ACC112 (cell line): ENCODE results near the gene TNK1.
A peak's percentile ranks its signal among the peaks of the same experiment; 100 is the strongest.
"Not testable (repeated sequence)": the region's sequence is repeated elsewhere in the genome, so short reads cannot be mapped to it uniquely, and the experiment has no call there.

Experiments used
- H2AFZ ChIP-seq: fragments of 200-600 bp; sonication (generic); one replicate; pipeline ENCODE4 v1.6.0; 2017; ENCODE audit warnings: antibody characterized with exemption, low read length; ENCODE audit not compliant: unreplicated experiment
- H3K27ac ChIP-seq: fragments of 200-600 bp; sonication (generic); 2 replicates; pipeline ENCODE4 v1.5.1; 2014; ENCODE audit warnings: low read depth, mild to moderate bottlenecking, antibody characterized with exemption, low read length, moderate library complexity
- H3K27me3 ChIP-seq: fragments of 200-600 bp; sonication (generic); 2 replicates; pipeline ENCODE4 v1.6.1; 2014; ENCODE audit warnings: mild to moderate bottlenecking, antibody characterized with exemption, low read length, moderate library complexity, mixed read lengths; ENCODE audit not compliant: insufficient read depth
- H3K36me3 ChIP-seq: fragments of 200-600 bp; sonication (generic); 2 replicates; pipeline ENCODE4 v1.6.1; 2016; ENCODE audit warnings: mild to moderate bottlenecking, antibody characterized with exemption, low read length, moderate library complexity, mixed read lengths; ENCODE audit not compliant: insufficient read depth
- H3K4me1 ChIP-seq: fragments of 200-600 bp; sonication (generic); one replicate; pipeline ENCODE4 v1.6.1; 2016; ENCODE audit warnings: low read length, mixed read lengths; ENCODE audit not compliant: insufficient read depth, unreplicated experiment, control insufficient read depth
- H3K4me3 ChIP-seq: fragments of 200-600 bp; sonication (generic); 2 replicates; pipeline ENCODE4 v1.5.1; 2014; ENCODE audit warnings: mild to moderate bottlenecking, low read depth, low read length
- H3K79me2 ChIP-seq: fragments of 200-600 bp; sonication (generic); one replicate; pipeline ENCODE4 v1.6.0; 2016; ENCODE audit warnings: low read length; ENCODE audit not compliant: control insufficient read depth, unreplicated experiment, insufficient read depth

Gene TNK1

DNA sequence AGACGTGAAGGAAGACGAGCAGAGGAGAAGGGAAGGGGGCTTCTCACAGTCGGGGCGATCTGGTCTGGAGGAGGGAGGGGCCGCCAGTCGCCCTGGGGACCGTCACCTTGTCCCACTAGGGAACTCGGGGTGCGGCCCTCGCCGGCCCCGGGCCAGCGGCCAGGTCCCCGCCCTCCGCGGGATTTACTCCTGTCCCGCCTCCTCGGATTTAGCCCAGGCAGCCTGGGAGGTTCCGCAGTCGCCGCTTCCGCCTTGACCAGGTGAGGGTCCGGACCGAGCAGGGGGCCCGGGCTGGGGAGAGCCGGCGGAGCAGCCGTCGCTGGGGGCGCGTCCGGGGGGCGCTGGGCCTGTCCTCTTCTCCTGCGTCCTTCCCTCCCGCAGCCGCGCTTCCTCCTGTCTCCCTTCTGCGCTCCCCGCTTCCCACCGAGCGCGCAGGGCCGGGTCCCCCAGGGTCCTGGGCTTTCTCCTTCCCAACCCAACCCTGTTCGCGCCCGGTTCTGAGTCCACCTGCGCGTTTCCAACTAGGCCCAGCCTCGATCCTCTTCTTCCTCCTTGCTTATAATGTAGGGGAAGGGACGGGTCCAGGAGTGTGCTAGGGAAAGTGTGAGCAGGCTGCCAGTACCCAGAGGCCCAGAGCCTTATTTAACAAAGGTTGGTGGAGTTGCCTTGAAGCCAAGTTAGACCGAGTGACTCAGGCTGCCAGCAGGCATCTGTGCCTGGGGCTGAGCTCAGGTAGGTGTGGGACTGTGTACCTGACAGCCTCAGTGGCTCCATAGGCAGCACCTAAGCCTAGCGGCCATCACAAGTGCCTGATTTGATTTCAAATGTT lies at the start of gene TNK1:
TSS of gene TNK1 (plus strand) at position 235 of the 829 bp plus-strand sequence. CDS start 1,838 bp downstream, outside the sequence.
- peaks cover 27% of the 10 kb centered on the region for H3K27me3 ChIP-seq
- no peak within 1 kb of the TSS for H2AFZ ChIP-seq
- H3K36me3 ChIP-seq, result no peaks in the 10 kb centered on the region
- H3K4me3 ChIP-seq, result peak within 1 kb of the TSS; percentile 66
- no peaks in the 10 kb centered on the region for H3K4me1 ChIP-seq
- no peak within 1 kb of the TSS for H3K27ac ChIP-seq
- no peaks in the 10 kb centered on the region for H3K79me2 ChIP-seq

DNA sequence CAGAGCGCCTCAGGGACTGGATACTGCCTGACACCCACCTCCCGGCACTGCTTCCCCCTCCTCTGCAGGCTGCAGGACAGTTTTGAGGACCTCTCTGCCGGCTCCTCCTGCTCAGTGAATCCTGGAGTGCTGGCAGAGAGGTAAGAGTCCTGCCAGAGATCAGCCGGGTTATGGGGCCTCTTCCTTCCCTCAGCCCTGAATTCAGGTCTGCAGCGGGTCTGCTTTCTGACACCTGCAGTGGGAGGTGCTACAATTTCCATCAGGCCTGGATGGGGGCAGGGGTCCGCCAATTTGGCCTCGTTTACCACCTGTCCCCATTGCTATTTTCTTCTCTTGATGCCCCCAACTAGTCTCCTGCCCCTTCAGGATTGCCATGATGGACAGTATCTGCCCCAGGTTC lies 48.8 kb upstream of the TNK1 start:
- H3K4me3 ChIP-seq, result no peak overlapping the region
- peaks cover 16% of the 10 kb centered on the region for H3K4me1 ChIP-seq
- no peaks in the 10 kb centered on the region for H3K36me3 ChIP-seq
- no peak overlapping the region for H3K27ac ChIP-seq
- peaks cover 15% of the 10 kb centered on the region for H3K79me2 ChIP-seq
- no peaks in the 10 kb centered on the region for H3K27me3 ChIP-seq
- H2AFZ ChIP-seq, result no peak overlapping the region

DNA sequence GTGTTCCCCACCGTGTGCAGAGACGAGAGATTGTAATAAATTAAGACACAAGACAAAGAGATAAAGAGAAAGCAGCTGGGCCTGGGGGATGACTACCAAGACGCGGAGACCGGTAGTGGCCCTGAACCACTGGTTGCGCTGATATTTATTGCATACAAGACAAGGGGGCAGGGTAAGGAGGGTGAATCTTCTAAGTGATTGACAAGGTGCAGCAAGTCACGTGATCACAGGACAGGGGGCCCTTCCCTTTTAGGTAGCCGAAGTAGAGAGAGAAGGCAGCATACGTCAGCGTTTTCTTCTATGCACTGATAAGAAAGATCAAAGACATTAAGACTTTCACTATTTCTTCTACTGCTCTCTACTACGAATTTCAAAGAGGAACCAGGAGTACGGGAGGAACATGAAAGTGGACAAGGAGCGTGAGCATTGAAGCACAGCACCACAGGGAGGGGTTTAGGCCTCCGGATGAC lies 48.3 kb upstream of the TNK1 start:
- not testable (repeated sequence) for H3K4me3 ChIP-seq, H2AFZ ChIP-seq, H3K27me3 ChIP-seq, H3K27ac ChIP-seq, H3K36me3 ChIP-seq
- Histone ChIP-seq H3K4me1 (peaks cover 14% of the 10 kb centered on the region), H3K79me2 (peaks cover 11% of the 10 kb centered on the region)

DNA sequence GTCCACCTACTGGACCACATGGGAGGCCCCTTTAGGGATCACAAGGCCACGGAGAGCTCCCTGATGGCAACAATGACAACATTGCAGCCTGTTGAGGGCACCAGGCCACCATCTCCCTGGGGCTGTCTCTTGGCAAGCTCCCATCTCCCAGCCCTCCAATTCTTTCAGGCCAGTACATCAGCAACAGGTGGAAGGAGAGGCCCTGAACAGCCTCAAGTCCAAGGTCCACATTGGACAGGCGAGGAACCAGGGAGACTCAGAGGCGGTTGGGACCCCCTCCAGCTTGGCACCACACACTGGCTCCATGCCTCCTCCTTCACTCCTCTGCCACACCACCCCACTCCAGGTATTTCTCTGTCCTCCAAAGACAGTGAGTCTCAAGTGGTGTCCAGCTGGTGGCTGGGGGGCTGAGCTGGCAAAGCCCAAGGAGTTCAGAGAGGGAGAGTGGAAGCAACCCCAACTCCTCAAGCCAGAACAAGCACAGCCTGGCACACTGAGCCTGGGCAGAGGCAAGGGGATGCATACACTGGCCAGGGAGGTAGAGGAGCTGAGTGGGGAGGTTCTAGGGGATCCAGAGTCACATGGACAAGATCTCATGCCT lies 45.9 kb upstream of the TNK1 start:
- H3K79me2 ChIP-seq, result no peaks in the 10 kb centered on the region
- no peak overlapping the region for H3K4me3 ChIP-seq
- H3K27ac ChIP-seq, result no peak overlapping the region
- H3K36me3 ChIP-seq, result no peaks in the 10 kb centered on the region
- peaks cover 5% of the 10 kb centered on the region for H3K4me1 ChIP-seq
- no peak overlapping the region for H2AFZ ChIP-seq
- no peaks in the 10 kb centered on the region for H3K27me3 ChIP-seq

DNA sequence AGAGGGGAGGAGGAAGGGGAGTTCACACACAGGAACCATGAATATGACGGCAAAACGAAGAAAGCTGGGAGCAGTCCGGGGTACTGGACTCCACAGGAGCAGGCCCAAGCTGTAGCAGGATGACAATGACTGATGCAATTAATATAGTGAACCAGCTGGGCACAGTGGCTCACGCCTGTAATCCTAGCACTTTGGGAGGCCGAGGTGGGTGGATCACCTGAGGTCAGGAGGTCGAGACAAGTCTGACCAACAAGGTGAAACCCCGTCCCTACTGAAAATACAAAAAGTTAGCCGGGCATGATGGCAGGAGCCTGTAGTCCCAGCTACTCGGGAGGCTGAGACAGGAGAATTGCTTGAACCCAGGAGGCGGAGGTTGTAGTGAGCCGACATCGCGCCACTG lies 45.1 kb upstream of the TNK1 start:
- H3K4me3 ChIP-seq, H3K27ac ChIP-seq, H3K27me3 ChIP-seq, H3K4me1 ChIP-seq, H2AFZ ChIP-seq, H3K79me2 ChIP-seq, H3K36me3 ChIP-seq: not testable (repeated sequence)

DNA sequence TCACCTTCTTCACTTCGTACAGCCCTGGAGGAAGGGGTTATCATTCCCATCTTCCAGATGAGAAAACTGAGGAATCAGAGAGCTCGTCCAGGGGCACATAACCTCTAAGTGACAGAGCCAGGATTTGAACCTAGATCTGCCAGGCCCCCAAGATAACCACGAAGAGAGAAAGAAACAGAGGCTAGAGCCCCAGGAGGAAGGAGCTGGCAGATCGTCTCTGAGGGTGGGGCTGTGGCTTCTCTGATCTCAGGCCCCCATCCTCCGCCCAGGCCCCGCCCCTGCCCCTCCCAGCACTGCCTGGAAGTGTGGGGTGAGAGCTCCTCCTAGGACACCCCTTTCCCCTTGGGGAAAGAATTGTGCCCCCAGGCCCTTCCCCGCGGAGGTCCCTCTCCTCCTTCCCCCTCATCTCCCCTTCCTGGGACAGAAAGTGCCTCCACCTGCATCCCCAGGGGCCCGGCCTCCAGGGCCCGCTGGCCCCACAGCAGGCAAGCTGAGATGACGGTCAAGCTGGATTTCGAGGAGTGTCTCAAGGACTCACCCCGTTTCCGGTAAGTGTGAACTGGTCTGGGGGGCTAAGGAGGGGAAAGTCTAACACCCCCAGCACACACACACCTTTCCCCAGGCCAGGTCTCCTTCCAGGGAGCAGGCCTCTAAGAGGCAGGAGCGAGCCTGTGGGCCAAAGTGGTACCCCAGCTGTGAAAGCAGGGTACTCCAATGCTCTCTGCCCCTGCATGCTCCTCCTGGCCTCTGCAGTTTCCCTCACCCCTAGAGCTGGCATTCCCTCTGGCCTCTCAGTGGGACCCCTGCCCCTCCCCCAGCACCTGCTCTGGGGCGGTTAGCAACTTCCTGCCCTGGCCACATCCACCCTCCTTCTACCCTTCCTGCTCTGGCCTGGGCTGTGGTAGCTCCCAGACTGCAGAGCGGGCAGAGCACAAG lies 44.4 kb upstream of the TNK1 start, which contains the start of gene ACAP1:
TSS of gene ACAP1 (plus strand) at position 290 of the 936 bp plus-strand sequence. CDS start at position 496, 206 bp downstream.
- Histone ChIP-seq H3K27me3 (no peaks in the 10 kb centered on the region), H2AFZ (no peak within 1 kb of the TSS), H3K27ac (no peak within 1 kb of the TSS), H3K79me2 (no peaks in the 10 kb centered on the region), H3K4me1 (no peaks in the 10 kb centered on the region), H3K4me3 (no peak within 1 kb of the TSS), H3K36me3 (no peaks in the 10 kb centered on the region)

DNA sequence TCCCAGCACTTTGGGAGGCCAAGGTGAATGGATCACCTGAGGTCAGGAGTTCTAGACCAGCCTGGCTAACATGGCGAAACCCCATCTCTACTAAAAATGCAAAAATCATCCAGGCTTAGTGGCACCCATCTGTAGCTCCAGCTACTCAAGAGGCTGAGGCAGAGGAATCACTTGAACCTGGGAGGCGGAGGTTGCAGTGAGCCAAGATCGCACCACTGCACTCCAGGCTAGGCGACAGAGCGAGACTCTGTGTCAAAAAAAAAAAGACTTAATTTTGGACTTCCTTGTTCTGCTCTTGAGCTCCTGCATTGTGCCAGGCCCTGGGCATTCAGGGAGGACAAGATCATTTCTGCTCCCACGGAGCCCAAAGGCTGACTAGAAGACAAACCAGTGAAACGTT lies 43.3 kb upstream of the TNK1 start:
- not testable (repeated sequence) for H3K36me3 ChIP-seq, H3K4me1 ChIP-seq, H3K27me3 ChIP-seq, H3K79me2 ChIP-seq, H3K4me3 ChIP-seq, H2AFZ ChIP-seq, H3K27ac ChIP-seq

DNA sequence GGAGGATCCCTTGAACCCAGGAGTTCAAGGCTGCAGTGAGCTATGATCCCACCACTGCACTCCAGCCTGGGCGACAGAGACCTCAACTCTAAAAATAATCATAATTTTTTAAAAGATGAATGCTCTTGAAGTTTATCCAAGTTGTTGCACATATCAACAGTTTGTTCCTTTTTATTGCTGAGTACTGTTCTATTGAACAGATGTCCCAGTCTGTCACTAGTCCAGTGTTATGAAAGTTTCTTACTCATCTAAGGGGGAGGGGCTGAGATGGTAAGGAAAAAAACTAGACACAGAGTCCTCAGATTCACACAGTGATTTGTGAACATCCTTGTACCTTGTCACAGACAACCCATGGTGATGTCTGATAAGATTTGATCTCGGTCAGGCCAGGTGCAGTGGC lies 40.7 kb upstream of the TNK1 start:
- Histone ChIP-seq H3K4me3 (no peak overlapping the region), H3K27me3 (peaks cover 10% of the 10 kb centered on the region; the same call in 1 of the 2 replicates), H3K79me2 (no peaks in the 10 kb centered on the region), H3K4me1 (no peaks in the 10 kb centered on the region), H2AFZ (no peak overlapping the region), H3K36me3 (no peaks in the 10 kb centered on the region), H3K27ac (no peak overlapping the region)

DNA sequence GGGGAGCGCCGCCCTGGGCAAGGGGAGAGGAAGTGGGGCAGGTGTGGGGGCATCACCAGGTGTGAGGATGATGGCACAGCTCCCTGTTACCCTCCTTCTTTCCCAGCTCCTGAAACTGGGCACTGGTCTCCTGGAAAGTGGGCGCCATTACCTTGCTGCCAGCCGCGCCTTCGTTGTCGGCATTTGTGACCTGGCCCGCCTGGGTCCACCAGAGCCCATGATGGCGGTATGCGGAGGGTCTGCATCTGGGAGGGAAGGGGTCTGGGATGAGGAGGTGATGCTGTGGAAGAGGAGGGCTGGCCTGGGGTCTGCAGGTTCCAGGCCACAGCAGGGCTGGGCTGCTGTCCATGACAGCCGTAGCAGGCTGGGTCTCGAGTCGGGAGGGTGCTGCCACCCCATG lies 39.0 kb upstream of the TNK1 start:
- H3K36me3 ChIP-seq, result no peaks in the 10 kb centered on the region
- H3K27ac ChIP-seq, result no peak overlapping the region
- H2AFZ ChIP-seq, result no peak overlapping the region
- no peaks in the 10 kb centered on the region for H3K79me2 ChIP-seq
- H3K4me1 ChIP-seq, result no peaks in the 10 kb centered on the region
- H3K4me3 ChIP-seq, result no peak overlapping the region
- peaks cover 10% of the 10 kb centered on the region; the same call in 1 of the 2 replicates for H3K27me3 ChIP-seq

DNA sequence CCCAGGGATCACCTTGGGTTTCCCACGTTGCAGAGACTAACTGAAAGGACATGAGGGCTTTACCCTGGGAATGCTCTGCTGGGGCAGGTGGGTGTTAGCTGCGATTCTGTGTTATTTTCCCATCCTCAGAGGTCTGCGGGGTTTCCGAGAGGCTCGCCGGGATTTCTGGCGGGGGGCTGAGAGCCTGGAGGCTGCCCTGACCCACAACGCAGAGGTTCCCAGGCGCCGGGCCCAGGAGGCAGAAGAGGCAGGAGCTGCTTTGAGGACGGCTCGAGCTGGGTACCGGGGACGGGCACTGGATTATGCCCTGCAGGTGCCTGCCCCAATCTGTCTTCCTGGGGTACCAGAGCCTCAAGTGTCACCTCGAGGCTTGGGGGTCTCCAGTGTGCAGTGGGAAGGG lies 37.6 kb upstream of the TNK1 start:
- Histone ChIP-seq H3K27ac (no peak overlapping the region), H3K4me1 (no peaks in the 10 kb centered on the region), H3K79me2 (no peaks in the 10 kb centered on the region), H3K27me3 (peaks cover 10% of the 10 kb centered on the region; the same call in 1 of the 2 replicates), H3K36me3 (no peaks in the 10 kb centered on the region), H3K4me3 (no peak overlapping the region), H2AFZ (no peak overlapping the region)
